Prostate gland (tissue), 2 donors: Measurements from ENCODE around the gene NUTF2. TPM values are rescaled to one million over a fixed set of nuclear protein-coding genes. Genes with fewer than 3 reads are reported as not detected.

Experiments used
- DNase-seq: peaks from one replicate; pipeline ENCODE4 v3.0.0-alpha.2; 2019; ENCODE audit warnings: low spot score
- H3K27ac ChIP-seq, 2 donors: fragments of 200-600 bp; sonication (generic); 2 replicates each; pipeline ENCODE4 v1.5.1; 2017 to 2019
- H3K27me3 ChIP-seq: fragments of 200-600 bp; sonication (generic); replicated peaks from 2 replicates; pipeline ENCODE4 v1.5.1; 2019; ENCODE audit not compliant: insufficient read depth
- H3K36me3 ChIP-seq, 2 donors: fragments of 200-600 bp; sonication (generic); 1 replicate in 1 of 2; 2 replicates in 1 of 2; pipeline versions ENCODE4 v1.5.1 to v1.8.1; 2017 to 2019
- H3K4me1 ChIP-seq: fragments of 200-600 bp; sonication (generic); replicated peaks from 2 replicates; pipeline ENCODE4 v1.5.1; 2019
- H3K4me3 ChIP-seq, 2 donors: fragments of 200-600 bp; sonication (generic); 2 replicates each; pipeline ENCODE4 v1.5.1; 2017 to 2019
- H3K9me3 ChIP-seq: fragments of 200-600 bp; sonication (generic); 2 replicates; pipeline ENCODE4 v1.5.1; 2017
- CTCF ChIP-seq, 4 experiments: fragments of 200-600 bp in 2 of 4; fragments of 450-650 bp in 2 of 4; sonication (generic) in 2 of 4; IDR thresholded peaks; 1 replicate in 3 of 4; 2 replicates in 1 of 4; pipeline ENCODE4 v1.5.1; 2016 to 2019; ENCODE audit warnings: antibody characterized with exemption in 4 of 4, mild to moderate bottlenecking in 2 of 4, moderate library complexity in 2 of 4
- POLR2A ChIP-seq: fragments of 450-650 bp; IDR thresholded peaks from one replicate; pipeline ENCODE4 v1.6.1; 2016; ENCODE audit warnings: antibody characterized with exemption, mild to moderate bottlenecking
- POLR2AphosphoS5 ChIP-seq: sonication (generic); formaldehyde crosslinking; IDR thresholded peaks from one replicate; pipeline ENCODE4 v1.6.1; 2017; ENCODE audit warnings: antibody characterized with exemption
- WGBS: methylation state at CpG from one replicate; pipeline ENCODE4 v1.1.5; 2018; 5-methylcytosine and 5-hydroxymethylcytosine counted together
- intact Hi-C: fragments of 100-400 bp; cut with DNase I; formaldehyde crosslinking; loops from one replicate; pipeline ENCODE4 v1.14.2; 2022
- total RNA-seq, 2 donors: library from RNA; depleted of rRNA; stranded (reverse); fragments of >200 nt; gene quantifications; one replicate each; pipeline ENCODE4 v1.1.0, GENCODE V29; 2016

NUTF2 gene
- total RNA-seq, 2 donors from 2014 or later = 61.5 to 234 TPM

DNA sequence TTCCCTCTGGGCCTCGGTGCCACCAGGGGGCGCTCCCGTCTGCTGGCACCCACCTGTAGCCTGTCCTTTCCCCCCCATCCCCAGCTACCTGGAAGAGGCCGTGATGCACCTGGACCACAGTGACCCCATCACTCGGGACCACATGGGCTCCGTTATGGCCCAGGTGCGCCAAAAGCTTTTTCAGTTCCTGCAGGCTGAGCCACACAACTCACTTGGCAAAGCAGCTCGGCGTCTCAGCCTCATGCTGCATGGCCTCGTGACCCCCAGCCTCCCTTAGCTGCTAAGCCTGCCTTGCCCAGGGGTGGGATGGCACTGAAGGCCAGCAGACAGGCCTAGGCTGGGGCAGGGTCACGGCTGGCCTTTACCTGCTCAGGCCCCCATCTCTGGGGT, 37.1 kb downstream of the NUTF2 start:
- Histone ChIP-seq H3K36me3 (peaks cover 24 to 49% of the 10 kb centered on the region in 2 donors), H3K4me3 (no peak overlapping the region), H3K4me1 (peaks cover 7% of the 10 kb centered on the region), H3K9me3 (no peaks in the 10 kb centered on the region), H3K27ac (peak overlapping the region; percentile 56 to 59), H3K27me3 (no peaks in the 10 kb centered on the region)
- peak; percentile 62 for DNase-seq
- 52% methylated on average over 11 of the region's 11 CpGs for whole genome bisulfite sequencing
- intact Hi-C loops = loop anchor here (1.0 to 5.0 kb wide), 2 partner anchors 44 to 158 kb away; no protein-coding TSS in a partner anchor
- TF ChIP-seq CTCF (IDR thresholded peaks at IDR 0.05) = peak; percentile 72 to 89 (median 84)
- TF ChIP-seq POLR2AphosphoS5 = no peak

DNA sequence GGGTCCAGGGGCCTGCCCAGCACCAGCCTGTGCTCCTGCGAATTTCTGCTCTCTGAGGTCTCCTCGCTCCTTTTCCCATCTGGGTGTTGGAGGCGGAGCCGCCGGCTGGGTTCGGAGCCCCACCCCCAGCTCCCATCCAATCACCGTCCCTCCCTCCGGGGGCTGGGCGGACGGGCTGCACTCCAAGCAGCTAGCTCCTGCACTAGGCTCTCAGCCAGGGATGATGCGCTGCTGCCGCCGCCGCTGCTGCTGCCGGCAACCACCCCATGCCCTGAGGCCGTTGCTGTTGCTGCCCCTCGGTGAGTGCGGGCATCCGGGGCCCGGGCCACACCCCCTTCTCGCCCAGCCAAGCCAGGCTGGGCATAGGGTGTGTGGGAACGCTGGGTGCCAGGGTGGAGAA, 38.0 kb downstream of the NUTF2 start, which contains the start of gene NRN1L:
TSS of gene NRN1L (plus strand) at position 202 of the 400 bp plus-strand sequence. CDS start at position 221, 19 bp downstream.
- intact Hi-C loops = loop anchor here (5.0 kb wide), 1 partner anchor 158 kb away; no protein-coding TSS in a partner anchor
- peaks cover 7% of the 10 kb centered on the region for H3K4me1 ChIP-seq
- peak within 1 kb of the TSS; percentile 56 to 59 for H3K27ac ChIP-seq
- TF ChIP-seq POLR2A = peak; percentile 45
- peak; percentile 92 for TF ChIP-seq POLR2AphosphoS5
- no peak for TF ChIP-seq CTCF (IDR thresholded peaks at IDR 0.05)
- 15% methylated on average over 22 of the region's 22 CpGs for WGBS
- no peaks in the 10 kb centered on the region for H3K9me3 ChIP-seq
- no peaks in the 10 kb centered on the region for H3K27me3 ChIP-seq
- peaks cover 16 to 43% of the 10 kb centered on the region in 2 donors for H3K36me3 ChIP-seq
- H3K4me3 ChIP-seq = no peak within 1 kb of the TSS
- peak; percentile 93 for DNase-seq

DNA sequence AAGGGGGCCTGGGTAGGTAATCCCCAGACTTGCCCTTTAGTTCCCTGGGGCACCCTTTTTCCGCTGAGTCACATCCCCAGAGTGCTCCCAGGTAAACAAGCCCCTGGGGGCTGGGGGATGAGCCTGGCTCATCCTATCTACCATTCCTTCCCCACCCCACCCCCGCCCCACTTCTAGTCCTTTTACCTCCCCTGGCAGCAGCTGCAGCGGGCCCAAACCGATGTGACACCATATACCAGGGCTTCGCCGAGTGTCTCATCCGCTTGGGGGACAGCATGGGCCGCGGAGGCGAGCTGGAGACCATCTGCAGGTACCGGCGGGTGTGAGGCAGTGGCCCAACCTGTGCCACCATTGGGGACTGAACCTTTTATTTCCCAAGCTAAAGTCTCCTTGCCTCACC, 38.8 kb downstream of the NUTF2 start:
- intact Hi-C loops = no loop called here
- Histone ChIP-seq H3K4me3 (no peak overlapping the region), H3K36me3 (peaks cover 9 to 34% of the 10 kb centered on the region in 2 donors), H3K27me3 (no peaks in the 10 kb centered on the region), H3K4me1 (peaks cover 7% of the 10 kb centered on the region), H3K9me3 (no peaks in the 10 kb centered on the region), H3K27ac (peak overlapping the region in 1 of 2 donors; percentile 56)
- DNase-seq = no peak
- TF ChIP-seq POLR2A (no peak), POLR2AphosphoS5 (no peak)
- WGBS = 93% methylated on average over 12 of the region's 12 CpGs

GRCh38 chr16:67885976-67886375, 39.2 kb downstream of the NUTF2 start:
- H3K27ac ChIP-seq = no peak overlapping the region
- H3K36me3 ChIP-seq = peaks cover 6 to 31% of the 10 kb centered on the region in 2 donors
- H3K9me3 ChIP-seq = no peaks in the 10 kb centered on the region
- intact Hi-C loops = no loop called here
- no peak overlapping the region for H3K4me3 ChIP-seq
- WGBS = 95% methylated on average over 19 of the region's 19 CpGs
- peaks cover 7% of the 10 kb centered on the region for H3K4me1 ChIP-seq
- no peak for TF ChIP-seq CTCF (IDR thresholded peaks at IDR 0.05)
- no peak for TF ChIP-seq POLR2A
- no peak for TF ChIP-seq POLR2AphosphoS5
- H3K27me3 ChIP-seq = no peaks in the 10 kb centered on the region
- no peak for DNase-seq

GRCh38 chr16:67886387-67886786, 39.7 kb downstream of the NUTF2 start:
- intact Hi-C loops = no loop called here
- 89% methylated on average over 5 of the region's 5 CpGs for WGBS
- Histone ChIP-seq H3K9me3 (no peaks in the 10 kb centered on the region), H3K36me3 (peaks cover 2 to 27% of the 10 kb centered on the region in 2 donors), H3K4me1 (peaks cover 7% of the 10 kb centered on the region), H3K27me3 (no peaks in the 10 kb centered on the region), H3K4me3 (no peak overlapping the region), H3K27ac (no peak overlapping the region)
- DNase-seq = no peak
- TF ChIP-seq POLR2A (no peak), CTCF (IDR thresholded peaks at IDR 0.05) (no peak), POLR2AphosphoS5 (no peak)
